Activated naive CD4-positive, alpha-beta T cell treated with anti-CD3 and anti-CD28 coated beads, Interleukin-2, amount 50 U/mL, for 16 hours (primary cell): ENCODE results near the gene RCBTB1.
"Not testable (repeated sequence)": the region's sequence is repeated elsewhere in the genome, so short reads cannot be mapped to it uniquely, and the experiment has no call there.

ENCODE experiments used
- DNase-seq: peaks from one replicate; pipeline ENCODE4 v3.0.0-alpha.2; 2020

RCBTB1 gene

DNA sequence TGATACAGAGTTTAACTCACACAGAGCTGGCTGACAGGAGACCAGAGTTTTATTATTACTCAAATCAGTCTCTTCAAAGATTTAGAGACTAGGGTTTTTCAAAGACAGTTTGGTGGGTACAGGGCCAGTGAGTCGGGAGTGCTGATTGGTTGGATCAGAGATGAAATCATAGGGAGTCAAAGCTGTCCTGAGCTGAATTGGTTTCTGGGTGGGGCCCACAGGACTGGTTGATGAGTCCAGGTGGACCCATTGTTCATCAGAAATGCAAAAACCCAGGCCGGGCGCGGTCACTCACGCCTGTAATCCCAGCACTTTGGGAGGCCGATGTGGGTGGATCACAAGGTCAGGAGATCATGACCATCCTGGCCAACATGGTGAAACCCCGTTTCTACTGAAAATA, 17.3 kb upstream of the RCBTB1 start:
- DNase-seq, result not testable (repeated sequence)

DNA sequence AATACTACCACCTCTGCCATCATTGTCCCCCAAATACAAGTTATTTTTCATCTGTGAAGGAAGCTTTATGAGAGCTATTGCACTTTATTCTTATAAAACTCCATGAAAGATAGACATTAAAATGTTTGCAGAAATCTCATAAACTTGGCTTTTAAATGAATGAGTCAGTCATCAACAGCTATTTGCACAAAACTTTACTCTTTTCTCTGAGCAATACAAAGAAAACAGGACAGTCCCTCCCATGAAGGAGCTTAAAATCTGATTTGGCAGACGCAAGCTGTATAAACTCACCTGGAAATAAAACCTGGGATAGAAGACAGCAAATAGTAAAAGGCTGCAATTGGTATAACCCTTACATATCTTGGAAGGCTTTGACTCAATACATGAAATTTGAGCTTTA, 16.6 kb upstream of the RCBTB1 start:
- no peak for DNase-seq

DNA sequence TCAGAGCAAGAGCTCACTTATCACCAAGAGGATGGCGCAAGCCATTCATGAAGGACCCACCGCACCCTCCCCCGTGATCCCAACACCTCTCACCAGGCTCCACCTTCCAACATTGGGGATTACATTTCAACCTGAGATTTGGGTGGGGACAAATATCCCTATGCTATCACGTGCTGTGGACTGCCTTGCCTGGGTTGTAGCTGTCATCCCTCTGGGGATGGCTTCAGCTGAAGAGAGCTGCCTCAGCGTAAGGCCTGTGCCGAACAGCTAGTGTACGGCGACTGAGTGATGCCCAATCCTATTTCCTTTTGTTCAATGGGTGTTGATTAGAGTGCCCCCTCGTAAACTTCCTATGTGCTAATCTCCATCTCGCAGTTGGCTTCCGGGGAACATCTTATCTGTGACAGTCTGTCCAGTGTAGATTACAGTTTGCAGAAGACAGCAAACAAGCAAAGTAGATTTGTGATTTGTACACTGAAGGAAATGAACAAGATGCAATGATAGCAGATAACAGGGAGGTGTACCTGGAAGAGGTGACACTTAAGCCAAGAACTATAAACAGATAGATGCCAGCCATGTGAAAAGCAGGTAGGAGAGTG, 11.8 kb upstream of the RCBTB1 start:
- DNase-seq, result no peak

DNA sequence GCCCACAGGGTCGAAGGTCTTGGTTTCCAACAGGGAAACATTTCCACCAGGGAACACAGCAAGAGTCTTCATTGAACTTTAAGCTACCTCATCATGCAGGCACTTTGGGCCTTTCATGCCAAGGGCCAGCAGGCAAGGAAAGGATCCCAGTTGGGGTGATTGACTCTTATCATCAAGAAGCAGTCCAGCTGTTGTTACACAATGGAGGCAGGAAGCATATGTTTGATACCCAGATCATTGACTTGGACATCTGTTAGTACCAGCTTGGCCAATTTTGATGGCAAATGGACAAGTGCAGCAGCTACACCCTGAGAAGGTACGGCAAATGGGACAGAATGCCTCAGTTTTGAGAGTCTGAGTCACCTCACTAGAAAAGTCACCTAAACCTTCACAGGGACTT, 10.9 kb upstream of the RCBTB1 start:
- no peak for DNase-seq

DNA sequence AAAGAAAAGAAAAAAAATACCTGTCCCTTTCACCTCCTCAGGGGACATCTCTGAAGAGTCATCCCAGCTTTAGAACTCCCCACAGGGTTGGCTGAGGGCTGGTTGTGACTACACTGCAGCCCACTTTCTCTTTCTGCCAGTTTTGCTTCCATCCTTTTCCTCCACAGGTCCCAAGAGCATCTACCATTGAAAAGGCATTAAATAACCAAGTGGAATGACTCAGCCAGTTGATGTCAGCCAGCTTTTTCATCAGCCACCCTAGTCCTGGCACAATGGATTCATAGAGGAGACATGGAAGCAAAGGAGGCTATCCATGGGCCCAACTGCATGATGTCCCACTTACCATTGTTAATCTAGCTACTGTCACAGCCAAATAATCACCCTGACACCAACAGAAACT, 9.2 kb upstream of the RCBTB1 start:
- DNase-seq, result no peak

DNA sequence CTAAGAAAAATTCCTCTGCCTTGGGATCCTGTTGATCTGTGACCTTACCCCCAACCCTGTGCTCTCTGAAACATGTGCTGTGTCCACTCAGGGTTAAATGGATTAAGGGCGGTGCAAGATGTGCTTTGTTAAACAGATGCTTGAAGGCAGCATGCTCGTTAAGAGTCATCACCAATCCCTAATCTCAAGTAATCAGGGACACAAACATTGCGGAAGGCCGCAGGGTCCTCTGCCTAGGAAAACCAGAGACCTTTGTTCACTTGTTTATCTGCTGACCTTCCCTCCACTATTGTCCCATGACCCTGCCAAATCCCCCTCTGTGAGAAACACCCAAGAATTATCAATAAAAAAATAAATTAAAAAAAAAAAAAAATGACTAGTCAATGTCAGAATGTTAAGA, 8.5 kb upstream of the RCBTB1 start:
- not testable (repeated sequence) for DNase-seq

DNA sequence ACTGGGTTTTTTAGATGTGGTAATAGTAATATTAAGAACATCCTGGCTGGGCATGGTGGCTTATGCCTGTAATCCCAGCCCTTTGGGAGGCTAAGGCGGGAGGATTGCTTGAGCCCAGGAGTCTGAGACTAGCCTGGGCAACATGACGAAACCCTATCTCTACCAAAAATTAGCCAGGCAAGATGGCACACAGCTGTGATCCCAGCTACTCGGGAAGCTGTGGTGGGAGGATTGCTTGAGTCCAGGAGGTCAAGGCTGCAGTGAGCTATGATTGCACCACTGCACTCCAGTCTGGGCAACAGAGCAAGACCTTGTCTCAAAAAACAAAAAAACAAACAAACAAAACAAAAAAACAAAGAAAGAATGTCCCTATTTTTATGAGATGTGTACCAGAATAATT, 5.4 kb upstream of the RCBTB1 start:
- DNase-seq, result not testable (repeated sequence)

DNA sequence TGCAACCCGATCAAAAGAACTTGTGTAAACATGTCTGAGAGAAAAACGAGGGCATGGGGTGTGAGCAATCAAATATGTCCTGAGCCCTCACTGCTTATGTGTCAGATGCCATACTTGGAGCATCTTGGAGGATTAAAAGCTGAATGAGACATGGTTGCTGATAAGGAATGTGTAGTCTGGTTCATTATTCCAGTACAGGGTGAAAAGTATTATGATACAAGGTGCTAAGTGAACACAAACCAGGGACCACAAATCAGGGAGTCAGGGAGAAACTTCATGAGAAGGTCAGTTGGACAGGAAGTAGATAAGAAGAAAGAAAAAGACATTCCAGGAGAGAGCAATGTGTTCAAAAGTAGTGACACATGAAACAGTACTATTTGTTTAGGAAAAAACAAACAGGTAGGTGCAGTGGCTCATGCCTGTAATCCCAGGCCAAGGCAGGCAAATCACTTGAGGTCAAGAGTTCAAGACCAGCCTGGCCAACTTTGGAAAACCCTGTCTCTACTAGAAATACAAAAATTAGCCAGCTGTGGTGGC, 2.0 kb upstream of the RCBTB1 start:
- DNase-seq, result no peak

DNA sequence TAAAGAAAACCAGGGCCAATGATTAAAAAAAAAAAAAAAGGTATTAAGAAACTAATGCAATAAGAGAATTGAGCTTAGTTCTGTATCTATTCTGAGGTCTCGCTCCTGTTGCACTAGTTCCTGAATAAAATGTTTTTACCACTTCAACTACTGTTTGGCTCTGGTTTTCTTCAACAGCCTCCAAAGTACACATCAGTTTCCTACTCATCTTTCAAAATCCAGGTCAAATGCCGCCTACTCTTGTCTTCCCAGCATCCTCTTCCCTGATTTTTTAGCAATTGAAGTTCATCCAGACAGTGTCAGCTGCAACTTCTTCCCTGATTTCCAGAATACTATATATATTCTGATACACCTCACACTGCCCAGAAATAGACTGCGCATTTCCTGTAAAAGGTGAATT, 1.4 kb upstream of the RCBTB1 start:
- no peak for DNase-seq

DNA sequence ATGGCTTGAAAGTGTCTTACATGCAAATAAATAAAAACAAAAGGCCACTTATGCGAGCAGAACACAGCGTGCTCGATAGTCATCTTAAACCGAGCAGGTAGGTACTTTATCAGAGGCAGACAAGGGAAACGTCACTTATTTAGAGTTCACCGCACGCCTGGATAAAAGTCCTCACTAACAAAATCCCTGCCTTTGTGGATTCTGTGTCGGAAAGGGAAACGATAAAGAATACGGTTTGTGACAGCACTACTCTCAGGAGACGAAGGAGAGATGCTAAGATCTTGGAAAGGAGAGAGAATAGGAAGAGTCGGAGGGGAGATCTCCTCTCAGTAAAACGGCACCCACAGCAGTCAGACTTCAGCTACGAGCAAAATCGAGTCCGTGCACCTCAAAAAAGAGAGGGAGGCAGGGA, 581 bp downstream of the RCBTB1 start:
- DNase-seq, result no peak

DNA sequence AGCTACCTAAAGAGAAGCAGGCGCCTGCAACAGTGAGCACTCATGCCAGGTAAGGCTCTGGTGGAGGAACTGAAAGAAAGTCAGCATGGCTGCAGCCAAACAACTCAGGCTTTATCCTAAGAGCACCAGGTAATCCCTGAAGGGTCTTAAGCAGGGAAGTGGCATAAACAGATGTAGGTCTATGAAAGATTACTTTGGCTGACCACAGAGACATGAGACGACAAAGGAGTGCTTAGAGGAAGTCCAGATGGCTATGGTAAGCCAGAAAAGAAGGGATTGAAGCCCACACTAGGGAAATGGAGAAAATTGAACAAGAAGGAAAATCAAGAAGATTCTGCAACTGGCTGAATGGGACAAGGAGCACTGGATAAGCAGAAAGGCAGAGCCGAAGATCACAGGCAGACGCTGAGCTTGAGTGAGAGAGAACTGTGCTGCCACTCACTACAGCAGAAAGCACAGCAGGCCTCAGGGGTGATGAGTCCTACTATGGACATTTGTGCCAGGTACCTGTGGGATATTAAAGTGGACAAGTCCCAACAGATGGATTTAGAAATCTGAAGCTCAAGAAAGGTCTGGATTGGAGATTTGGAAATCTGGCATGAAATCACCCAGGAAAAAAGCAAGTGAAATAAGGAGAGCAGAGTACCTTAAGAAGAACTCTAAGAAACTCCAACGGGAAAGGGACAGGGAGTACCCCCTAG, 4.2 kb downstream of the RCBTB1 start:
- no peak for DNase-seq

DNA sequence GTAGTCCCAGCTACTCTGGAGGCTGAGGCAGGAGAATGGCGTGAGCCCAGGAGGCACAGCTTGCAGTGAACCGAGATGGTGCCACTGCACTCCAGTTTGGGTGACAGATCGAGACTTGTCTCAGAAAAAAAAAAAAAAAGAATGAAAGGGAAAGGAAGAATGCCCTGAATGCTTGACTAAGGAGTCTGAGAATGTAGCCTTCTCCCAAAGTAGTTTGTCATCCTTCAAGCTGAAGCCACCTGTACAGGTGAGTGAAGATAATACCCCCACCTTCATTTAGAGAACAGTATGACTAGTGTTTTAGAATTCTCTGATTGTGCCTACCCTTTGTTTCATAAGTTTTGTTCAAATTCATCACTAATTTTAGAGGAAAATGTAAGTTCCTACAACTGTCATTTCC, 5.9 kb downstream of the RCBTB1 start:
- DNase-seq, result no peak

DNA sequence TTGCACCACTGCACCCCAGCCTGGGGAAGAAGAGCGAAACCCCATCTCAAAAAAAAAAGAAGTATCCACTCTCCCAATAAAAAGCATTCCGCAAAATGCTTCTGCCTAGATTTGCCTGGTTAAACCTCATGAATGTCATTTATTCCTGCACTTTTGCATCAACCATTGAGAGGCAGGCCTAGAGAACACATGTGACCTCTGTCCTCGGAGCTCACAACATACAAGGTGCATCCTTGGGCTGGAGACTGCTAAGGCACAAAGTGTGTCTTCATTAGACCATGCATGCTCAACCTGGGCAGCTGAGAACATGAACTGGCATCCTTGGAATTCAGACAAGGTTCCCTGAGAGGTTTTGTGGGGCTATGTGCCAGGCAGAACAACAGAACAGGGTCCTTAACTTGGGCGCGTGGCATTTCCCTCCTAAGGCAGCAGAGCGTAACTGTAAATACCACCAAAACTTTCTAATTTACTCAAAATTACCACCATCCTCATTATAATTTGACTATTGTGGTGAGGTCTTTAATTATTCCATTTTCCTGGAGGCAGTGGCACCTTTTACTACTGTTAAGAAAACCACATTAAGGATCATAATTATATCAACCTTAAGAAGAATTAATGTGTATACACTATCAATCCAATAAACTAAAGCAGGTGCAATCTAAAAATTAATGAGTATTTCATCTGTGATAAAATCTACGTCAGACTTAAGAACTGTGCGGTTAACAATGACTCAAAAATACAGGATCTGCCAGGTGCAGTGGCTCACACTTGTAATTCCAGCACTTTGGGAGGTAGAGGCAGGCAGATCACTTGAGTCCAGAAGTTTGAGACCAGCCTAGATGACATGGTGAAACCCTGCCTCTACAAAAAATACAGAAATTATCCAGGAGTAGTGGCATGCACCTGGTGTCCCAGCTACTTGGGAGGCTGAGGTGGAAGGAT, 13.8 kb downstream of the RCBTB1 start:
- DNase-seq, result no peak

DNA sequence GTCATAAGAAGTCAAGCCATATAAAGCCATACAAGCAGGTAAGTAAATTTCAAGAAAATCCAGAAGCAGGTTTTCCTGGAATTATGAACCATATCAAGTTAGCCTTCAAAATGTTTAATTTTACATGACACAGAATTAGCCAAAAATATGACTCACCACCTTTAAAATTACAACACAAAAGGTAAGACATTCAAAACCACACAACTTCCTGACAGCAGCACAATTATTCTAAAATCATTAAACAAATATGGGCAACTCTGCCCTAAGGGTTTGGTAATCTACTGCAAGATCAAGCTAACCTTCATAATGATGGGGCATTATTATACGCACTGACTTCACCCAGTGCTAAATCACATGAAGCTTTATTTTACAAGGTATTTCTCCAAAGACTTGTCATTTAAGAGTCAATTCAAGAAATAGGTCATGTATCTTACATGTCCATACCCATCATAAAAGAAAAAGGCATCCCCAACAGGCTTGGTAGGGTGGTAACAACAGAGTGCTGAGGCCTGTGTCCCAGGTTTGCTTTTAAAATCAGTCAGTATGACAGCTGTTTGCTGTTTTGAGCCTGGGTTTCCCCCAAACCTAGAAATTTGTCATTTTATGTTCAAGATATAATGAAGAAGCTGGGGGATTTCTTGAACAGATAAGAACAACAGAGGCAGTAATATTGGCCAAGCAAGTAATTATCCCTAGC, 15.2 kb downstream of the RCBTB1 start:
- DNase-seq, result no peak

DNA sequence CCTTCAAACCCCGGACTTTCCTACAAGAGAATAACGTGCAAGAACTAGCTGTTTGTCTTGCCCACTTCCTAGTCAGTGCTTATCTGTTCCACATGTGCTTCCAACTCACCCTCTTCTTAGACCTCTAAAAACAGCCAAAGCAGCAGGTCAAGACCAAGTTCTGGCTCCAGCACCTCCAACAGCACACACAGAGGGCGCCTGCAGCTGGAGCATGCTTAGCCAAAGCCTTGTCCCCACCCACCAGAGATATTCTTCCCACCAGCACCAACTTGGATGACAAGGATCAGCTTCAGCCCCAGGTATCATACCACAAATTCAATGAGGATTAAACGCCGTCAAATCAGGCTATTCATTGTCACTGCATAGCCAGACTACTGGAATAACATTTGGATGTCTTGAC, 17.9 kb downstream of the RCBTB1 start:
- no peak for DNase-seq

DNA sequence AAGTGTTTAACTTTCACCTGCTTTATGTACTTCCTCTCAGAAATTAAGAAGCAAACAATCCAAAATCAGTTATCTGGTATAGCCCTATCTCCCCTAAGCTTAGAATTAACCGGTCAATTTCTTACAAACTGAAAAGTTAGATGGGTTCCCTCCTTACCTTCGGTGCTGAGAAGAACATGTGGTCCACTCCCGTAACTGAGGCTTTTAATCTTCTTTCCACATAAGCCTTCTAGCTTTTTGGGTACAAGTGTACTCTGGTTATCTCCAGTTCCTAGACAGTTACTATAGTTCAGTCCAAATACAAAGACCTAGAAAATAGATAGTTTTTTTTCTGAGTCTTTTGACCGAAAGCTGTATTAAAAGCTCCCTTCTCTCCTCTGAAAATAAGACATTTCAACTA, 18.9 kb downstream of the RCBTB1 start:
- no peak for DNase-seq

DNA sequence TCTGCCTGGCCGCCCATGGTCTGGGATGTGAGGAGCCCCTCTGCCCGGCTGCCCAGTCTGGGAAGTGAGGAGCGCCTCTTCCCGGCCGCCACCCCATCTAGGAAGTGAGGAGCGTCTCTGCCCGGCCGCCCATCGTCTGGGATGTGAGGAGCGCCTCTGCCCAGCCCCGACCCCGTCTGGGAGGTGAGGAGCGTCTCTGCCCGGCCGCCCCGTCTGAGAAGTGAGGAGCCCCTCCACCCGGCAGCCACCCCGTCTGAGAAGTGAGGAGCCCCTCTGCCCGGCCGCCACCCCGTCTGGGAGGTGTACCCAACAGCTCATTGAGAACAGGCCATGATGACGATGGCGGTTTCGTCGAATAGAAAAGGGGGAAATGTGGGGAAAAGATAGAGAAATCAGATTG, 19.9 kb downstream of the RCBTB1 start:
- not testable (repeated sequence) for DNase-seq

DNA sequence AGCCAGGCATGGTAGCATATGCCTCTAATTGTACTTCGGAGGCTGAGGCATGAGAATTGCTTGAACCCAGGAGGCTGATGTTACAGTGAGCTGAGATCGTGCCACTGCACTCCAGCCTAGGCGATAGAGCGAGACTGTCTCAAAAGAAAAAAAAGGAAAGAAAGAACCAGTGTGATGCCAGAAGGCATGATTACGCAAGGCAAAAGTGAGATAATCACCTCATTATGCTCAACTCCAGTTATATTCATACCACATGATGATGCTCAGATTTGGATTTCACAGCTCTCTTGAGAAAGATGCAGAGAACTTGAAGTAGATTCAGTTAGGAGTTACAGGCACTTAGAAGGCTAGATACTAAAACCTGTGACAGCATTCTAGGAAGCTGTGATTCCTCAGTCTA, 21.8 kb downstream of the RCBTB1 start:
- DNase-seq, result no peak

DNA sequence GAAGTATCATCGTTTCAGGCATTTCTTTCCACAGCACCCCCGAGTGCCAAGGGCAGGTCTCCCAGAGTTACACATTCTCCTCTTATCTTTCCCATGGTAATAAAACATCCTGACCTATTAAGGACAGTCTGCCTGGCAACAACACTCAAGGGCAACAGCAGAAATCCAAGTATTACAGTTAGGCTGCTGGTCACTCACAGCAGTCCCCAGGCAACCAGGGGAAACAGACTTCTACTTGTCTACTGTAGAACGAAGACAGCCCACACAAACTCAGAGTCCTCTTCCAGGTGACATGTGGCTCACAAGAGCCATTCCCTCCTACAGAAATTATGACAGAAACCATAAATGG, 24.3 kb downstream of the RCBTB1 start:
- DNase-seq, result no peak

DNA sequence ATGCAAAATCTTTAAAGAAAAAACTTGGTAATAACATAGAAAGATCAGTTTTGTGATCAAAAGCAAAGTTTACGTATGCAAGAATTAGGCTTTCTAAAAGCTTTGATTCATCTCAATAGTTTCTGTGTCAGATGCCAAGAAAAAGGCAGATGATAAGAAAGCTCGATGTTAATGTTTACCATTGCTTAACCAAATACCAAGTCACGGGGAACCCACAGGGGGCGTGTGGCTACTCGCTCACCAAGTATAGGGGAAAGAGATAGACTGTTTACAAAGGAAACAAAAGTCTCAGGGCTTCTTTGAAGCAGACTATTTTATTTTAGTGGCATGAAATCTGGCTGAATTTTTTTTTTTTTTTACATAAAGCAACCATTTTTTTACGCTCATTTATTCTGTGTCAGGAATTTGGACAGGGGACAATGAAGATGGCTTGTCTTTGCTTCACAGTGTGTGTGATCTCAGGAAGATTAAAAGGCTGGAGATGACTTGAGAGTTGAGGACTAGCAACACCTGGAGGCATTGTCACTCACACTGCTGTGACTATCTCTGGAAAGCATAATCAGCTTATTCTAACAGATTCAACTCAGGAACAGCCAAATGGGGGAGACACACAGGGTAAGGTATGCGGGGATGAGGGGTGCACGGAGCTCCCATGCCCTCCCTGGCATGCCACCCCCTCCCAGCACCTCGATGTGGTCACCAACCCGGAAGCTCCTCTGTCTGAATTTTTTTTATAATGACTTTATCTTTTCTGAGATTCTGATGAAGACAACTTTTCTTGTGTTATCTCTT, 24.9 kb downstream of the RCBTB1 start:
- no peak for DNase-seq

DNA sequence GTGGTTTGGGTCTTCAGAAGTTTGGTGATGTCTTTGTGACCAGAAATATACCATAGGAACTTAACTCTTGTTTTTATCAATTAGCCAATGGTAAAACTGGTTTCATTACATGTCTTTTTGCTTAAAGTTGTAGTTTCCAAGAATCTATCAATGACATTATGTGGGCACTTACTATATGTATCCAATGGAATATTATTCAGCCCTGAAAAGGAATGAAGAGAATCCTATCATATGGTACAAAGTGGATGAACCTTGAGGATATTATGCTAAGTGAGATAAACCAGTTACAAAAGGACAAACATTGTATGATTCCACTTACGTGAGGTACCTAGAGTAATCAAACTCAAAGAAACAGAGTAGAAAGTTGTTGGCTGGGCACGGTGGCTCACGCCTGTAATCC, 26.4 kb downstream of the RCBTB1 start:
- DNase-seq, result no peak

DNA sequence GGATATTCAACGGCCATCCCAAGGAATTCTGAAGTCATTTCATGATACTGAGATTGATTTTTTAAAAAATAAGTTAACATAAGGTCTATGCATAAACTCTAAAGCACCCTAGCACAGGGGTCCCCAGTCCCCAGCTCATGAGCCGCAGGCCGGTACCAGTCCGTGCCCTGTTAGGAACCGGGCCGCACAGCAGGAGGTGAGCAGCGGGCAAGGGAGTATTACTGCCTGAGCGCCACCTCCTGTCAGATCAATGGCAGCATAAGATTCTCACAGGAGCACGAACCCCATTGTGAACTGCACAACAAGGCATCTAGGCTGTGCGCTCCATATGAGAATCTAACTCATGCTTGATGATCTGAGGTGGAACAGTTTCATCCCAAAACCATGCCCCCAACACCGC, 31.0 kb downstream of the RCBTB1 start:
- DNase-seq, result no peak
